Body of pancreas (tissue), 4 donors: ENCODE data around the gene AKIRIN1. TPM values are rescaled to one million over a fixed set of nuclear protein-coding genes. Genes with fewer than 3 reads are reported as not detected.
A peak's percentile ranks its signal among the peaks of the same experiment; 100 is the strongest.
"Not testable (repeated sequence)": the region's sequence is repeated elsewhere in the genome, so short reads cannot be mapped to it uniquely, and the experiment has no call there.

Source experiments
- ATAC-seq: fragments of 150-250 bp; one replicate; pipeline ENCODE4 v1.9.1; 2016
- DNase-seq, 4 donors: peaks; one replicate each; pipeline ENCODE4 v3.0.0-alpha.2; 2019
- H3K27ac ChIP-seq, 4 donors: fragments of 200-600 bp; sonication (generic); 1 replicate in 3 of 4; 2 replicates in 1 of 4; pipeline versions ENCODE4 v1.5.1 to v1.6.1; 2016 to 2019; ENCODE audit warnings: mild to moderate bottlenecking in 1 of 4, mixed read lengths in 1 of 4, moderate library complexity in 1 of 4
- H3K27me3 ChIP-seq, 2 donors: fragments of 200-600 bp; sonication (generic); one replicate each; pipeline ENCODE4 v1.6.0; 2016; ENCODE audit warnings: mild to moderate bottlenecking in 1 of 2
- H3K36me3 ChIP-seq, 2 donors: fragments of 200-600 bp; sonication (generic); replicated peaks in 1 of 2; 2 replicates each; pipeline ENCODE4 v1.5.1; 2016; ENCODE audit warnings: low read depth in 2 of 2; ENCODE audit not compliant: insufficient read depth in 1 of 2
- H3K4me1 ChIP-seq: fragments of 200-600 bp; sonication (generic); one replicate; pipeline ENCODE4 v1.6.0; 2016
- H3K4me3 ChIP-seq, 2 donors: fragments of 200-600 bp; sonication (generic); 1 replicate in 1 of 2; 2 replicates in 1 of 2; pipeline ENCODE4 v1.5.1; 2016 to 2019
- H3K9me3 ChIP-seq, 3 donors: fragments of 200-600 bp; sonication (generic); 1 replicate in 2 of 3; 2 replicates in 1 of 3; pipeline ENCODE4 v1.5.1; 2016
- POLR2A ChIP-seq, 3 donors: fragments of 450-650 bp; IDR thresholded peaks; one replicate each; pipeline ENCODE4 v1.6.1; 2016; ENCODE audit warnings: antibody characterized with exemption in 3 of 3, mild to moderate bottlenecking in 2 of 3
- WGBS, 2 donors: methylation state at CpG; one replicate each; pipeline ENCODE4 v1.1.5; 2017; 5-methylcytosine and 5-hydroxymethylcytosine counted together
- intact Hi-C: fragments of 100-400 bp; cut with DNase I; formaldehyde crosslinking; loops from one replicate; pipeline ENCODE4 v1.15.1; 2023
- total RNA-seq, 2 donors: library from RNA; depleted of rRNA; stranded (reverse); fragments of >200 nt; gene quantifications; one replicate each; pipeline ENCODE4 v1.1.0, GENCODE V29; 2016
- TF ChIP-seq, protein P1 (sequence below), 7 experiments: fragments of 450-650 bp in 4 of 7; fragments of 200-600 bp in 3 of 7; sonication (generic) in 3 of 7; IDR thresholded peaks; one replicate each; pipeline ENCODE4 v1.5.1; 2016 to 2019; ENCODE audit warnings: antibody characterized with exemption in 7 of 7

AKIRIN1 gene
- total RNA-seq, 2 donors from 2014 or later, result 17.8 to 20.5 TPM

DNA sequence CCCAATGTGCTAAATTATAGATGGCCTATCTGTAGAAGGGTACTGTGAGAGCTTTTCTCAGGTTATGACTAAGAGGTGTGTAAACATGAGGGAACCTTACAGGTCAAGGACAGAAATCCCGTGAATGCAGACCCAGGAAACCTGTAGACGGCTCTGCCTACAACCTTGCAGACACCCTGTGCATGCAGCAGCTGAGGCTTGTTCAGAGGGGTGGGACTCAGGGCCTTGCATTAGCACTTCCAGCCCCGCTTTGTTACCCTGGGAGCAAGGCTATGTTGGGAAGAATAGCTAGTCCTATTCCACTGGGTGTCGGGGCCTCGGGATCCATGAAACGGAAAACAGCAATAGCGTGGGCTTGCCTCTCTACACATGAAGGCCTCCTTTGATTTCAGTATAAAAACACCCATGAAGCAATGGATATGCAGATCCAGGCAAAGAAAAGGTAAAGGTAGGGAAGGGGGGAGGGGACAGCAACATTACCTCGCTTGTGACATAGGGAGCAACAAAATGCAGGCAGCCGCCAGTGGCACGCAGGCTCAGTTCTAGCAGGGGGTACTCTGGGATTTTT is 25.6 kb downstream of the AKIRIN1 start:
- 66 to 77% methylated on average over 9 to 10 of the region's 10 CpGs for WGBS, 2 donors
- intact Hi-C loops, result no loop called here
- H3K36me3 ChIP-seq, result no peaks in the 10 kb centered on the region
- DNase-seq, result peak in 1 of 4 donors; percentile 25
- peak; percentile 45 for ATAC-seq
- H3K27ac ChIP-seq, result no peak overlapping the region
- no peak overlapping the region for H3K4me3 ChIP-seq
- TF ChIP-seq POLR2A (IDR thresholded peaks at IDR 0.05), result no peak
- TF ChIP-seq, protein P1, sequence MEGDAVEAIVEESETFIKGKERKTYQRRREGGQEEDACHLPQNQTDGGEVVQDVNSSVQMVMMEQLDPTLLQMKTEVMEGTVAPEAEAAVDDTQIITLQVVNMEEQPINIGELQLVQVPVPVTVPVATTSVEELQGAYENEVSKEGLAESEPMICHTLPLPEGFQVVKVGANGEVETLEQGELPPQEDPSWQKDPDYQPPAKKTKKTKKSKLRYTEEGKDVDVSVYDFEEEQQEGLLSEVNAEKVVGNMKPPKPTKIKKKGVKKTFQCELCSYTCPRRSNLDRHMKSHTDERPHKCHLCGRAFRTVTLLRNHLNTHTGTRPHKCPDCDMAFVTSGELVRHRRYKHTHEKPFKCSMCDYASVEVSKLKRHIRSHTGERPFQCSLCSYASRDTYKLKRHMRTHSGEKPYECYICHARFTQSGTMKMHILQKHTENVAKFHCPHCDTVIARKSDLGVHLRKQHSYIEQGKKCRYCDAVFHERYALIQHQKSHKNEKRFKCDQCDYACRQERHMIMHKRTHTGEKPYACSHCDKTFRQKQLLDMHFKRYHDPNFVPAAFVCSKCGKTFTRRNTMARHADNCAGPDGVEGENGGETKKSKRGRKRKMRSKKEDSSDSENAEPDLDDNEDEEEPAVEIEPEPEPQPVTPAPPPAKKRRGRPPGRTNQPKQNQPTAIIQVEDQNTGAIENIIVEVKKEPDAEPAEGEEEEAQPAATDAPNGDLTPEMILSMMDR (IDR thresholded peaks at IDR 0.05), result no peak
- no peaks in the 10 kb centered on the region for H3K9me3 ChIP-seq
- no peaks in the 10 kb centered on the region for H3K4me1 ChIP-seq
- no peaks in the 10 kb centered on the region for H3K27me3 ChIP-seq

DNA sequence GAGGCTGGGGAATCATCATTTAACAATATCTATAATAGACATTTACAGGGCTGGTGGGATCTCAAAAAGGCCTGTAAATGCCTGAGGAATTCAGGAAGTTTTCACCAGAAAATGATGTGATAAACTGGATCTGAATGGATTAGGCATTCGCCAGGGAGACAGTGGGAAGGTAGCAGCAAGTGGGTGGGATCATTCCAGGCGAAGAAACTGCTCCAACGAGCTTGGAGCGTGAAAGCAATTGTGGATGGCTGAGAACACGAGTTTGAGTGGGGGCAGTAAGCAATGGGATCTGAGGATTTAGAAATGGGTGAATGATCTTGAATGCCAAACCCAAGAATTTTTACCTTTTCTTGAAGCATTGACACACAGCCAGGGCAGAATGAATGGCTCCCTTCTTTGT is 26.2 kb downstream of the AKIRIN1 start:
- intact Hi-C loops, result no loop called here
- no peak overlapping the region for H3K27ac ChIP-seq
- H3K9me3 ChIP-seq, result no peaks in the 10 kb centered on the region
- WGBS, 2 donors, result 69 to 80% methylated on average over 5 of the region's 5 CpGs
- DNase-seq (no peak), ATAC-seq (no peak)
- TF ChIP-seq, protein P1 (IDR thresholded peaks at IDR 0.05), result no peak
- no peak for TF ChIP-seq POLR2A (IDR thresholded peaks at IDR 0.05)
- H3K36me3 ChIP-seq, result no peaks in the 10 kb centered on the region
- H3K4me1 ChIP-seq, result no peaks in the 10 kb centered on the region
- H3K4me3 ChIP-seq, result no peak overlapping the region
- no peaks in the 10 kb centered on the region for H3K27me3 ChIP-seq

DNA sequence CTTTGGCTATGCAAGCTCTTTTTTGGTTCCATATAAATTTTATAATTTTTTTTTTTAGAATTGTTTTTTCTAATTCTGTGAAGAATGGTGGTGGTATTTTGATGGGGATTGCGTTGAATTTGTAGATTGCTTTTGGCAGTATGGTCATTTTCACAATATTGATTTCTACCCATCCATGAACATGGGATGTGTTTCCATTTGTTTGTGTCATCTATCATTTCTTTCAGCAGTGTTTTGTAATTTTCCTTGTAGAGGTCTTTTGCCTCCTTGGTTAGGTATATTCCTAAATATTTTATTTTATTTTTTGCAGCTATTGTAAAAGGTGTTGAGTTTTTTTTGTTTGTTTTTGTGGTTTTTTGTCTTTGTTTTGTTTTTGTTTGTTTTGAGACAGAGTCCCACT is 29.4 kb downstream of the AKIRIN1 start:
- 35 to 82% methylated on average over 1 of the region's 1 CpG for WGBS, 2 donors
- H3K27me3 ChIP-seq, H3K9me3 ChIP-seq, H3K27ac ChIP-seq, H3K4me1 ChIP-seq, DNase-seq, ATAC-seq, H3K4me3 ChIP-seq, intact Hi-C loops, H3K36me3 ChIP-seq: not testable (repeated sequence)

DNA sequence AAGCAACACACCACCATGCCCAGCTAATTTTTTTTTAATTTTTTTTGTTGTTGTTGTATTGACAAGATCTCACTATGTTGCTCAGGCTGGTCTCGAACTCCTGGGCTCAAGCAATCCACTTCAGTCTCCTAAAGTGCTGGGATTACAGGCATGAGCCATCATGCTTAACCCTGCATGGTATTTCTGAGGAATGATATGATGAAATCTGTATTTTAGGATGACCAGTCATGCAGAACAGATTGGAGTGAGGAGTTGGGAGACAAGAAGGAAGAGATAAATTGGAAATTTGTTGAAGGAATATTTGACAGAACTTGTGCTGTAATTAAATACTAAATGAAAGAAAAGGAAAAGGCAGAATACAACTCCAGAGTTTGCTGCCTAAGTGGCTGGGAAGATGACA is 30.4 kb downstream of the AKIRIN1 start:
- peaks cover 6% of the 10 kb centered on the region for H3K4me1 ChIP-seq
- intact Hi-C loops, result no loop called here
- TF ChIP-seq, protein P1 (IDR thresholded peaks at IDR 0.05), result no peak
- TF ChIP-seq POLR2A (IDR thresholded peaks at IDR 0.05), result no peak
- H3K4me3 ChIP-seq, result no peak overlapping the region
- DNase-seq, result no peak
- no peak for ATAC-seq
- WGBS, 2 donors, result 39 to 67% methylated on average over 1 of the region's 1 CpG
- H3K9me3 ChIP-seq, result no peaks in the 10 kb centered on the region
- no peaks in the 10 kb centered on the region for H3K36me3 ChIP-seq
- no peaks in the 10 kb centered on the region for H3K27me3 ChIP-seq
- H3K27ac ChIP-seq, result no peak overlapping the region

DNA sequence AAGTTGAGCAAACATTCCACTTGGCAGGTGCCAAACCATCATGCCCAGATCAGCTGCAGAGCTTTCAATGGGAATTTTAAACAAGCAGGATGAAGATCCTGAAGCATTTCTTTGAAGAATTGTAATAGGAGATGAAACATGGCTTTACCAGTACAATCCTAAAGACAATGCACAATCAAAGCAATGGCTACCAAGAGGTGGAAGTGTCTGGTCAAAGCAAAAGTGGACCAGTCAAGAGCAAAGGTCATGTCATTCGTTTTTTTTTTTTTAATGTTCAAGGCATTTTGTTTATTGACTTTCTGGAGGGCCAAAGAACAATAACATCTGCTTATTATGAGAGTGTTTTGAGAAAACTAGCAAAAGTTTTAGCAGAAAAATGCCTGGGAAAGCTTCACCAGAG is 32.1 kb downstream of the AKIRIN1 start:
- WGBS, 2 donors, result 25 to 32% methylated on average over 1 of the region's 1 CpG
- ATAC-seq (no peak), DNase-seq (no peak)
- no peaks in the 10 kb centered on the region for H3K9me3 ChIP-seq
- no peak overlapping the region for H3K27ac ChIP-seq
- intact Hi-C loops, result no loop called here
- peaks cover 12% of the 10 kb centered on the region for H3K4me1 ChIP-seq
- no peaks in the 10 kb centered on the region for H3K27me3 ChIP-seq
- no peak for TF ChIP-seq POLR2A (IDR thresholded peaks at IDR 0.05)
- TF ChIP-seq, protein P1 (IDR thresholded peaks at IDR 0.05), result no peak
- no peaks in the 10 kb centered on the region for H3K36me3 ChIP-seq
- no peak overlapping the region for H3K4me3 ChIP-seq
